Superior temporal gyrus (tissue), 1 donor: ENCODE measurements around the gene TSPAN33.
"Not testable (repeated sequence)": the region's sequence is repeated elsewhere in the genome, so short reads cannot be mapped to it uniquely, and the experiment has no call there.

Source experiments
- DNase-seq: peaks from one replicate; pipeline ENCODE4 v3.0.0-alpha.2; 2016; ENCODE audit errors: extremely low spot score

Gene TSPAN33

DNA sequence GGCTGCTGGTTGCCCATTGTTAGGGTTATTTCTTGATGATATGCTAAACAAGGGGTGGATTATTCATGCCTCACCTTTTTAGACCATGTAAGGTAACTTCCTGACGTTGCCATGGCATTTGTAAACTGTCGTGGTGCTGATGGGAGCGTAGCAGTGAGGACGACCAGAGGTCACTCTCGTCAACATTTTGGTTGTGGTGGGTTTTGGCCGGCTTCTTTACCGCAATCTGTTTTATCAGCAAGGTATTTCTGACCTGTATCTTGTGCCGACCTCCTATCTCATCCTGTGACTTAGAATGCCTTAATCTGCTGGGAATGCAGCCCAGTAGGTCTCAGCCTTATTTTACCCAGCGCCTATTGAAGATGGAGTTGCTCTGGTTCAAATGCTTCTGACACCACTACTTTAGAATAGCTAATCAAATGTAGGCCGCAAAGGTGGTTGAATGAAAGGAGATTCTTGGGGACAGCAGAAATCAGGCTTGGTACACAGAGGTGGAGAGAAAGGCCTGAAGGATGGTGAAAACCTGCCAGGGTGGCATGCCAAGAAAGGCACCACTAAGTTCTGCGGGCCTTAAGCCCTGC lies 26.0 kb downstream of the TSPAN33 start:
- no peak for DNase-seq

GRCh38 chr7:129173861-129174260 lies 29.4 kb downstream of the TSPAN33 start:
- not testable (repeated sequence) for DNase-seq

DNA sequence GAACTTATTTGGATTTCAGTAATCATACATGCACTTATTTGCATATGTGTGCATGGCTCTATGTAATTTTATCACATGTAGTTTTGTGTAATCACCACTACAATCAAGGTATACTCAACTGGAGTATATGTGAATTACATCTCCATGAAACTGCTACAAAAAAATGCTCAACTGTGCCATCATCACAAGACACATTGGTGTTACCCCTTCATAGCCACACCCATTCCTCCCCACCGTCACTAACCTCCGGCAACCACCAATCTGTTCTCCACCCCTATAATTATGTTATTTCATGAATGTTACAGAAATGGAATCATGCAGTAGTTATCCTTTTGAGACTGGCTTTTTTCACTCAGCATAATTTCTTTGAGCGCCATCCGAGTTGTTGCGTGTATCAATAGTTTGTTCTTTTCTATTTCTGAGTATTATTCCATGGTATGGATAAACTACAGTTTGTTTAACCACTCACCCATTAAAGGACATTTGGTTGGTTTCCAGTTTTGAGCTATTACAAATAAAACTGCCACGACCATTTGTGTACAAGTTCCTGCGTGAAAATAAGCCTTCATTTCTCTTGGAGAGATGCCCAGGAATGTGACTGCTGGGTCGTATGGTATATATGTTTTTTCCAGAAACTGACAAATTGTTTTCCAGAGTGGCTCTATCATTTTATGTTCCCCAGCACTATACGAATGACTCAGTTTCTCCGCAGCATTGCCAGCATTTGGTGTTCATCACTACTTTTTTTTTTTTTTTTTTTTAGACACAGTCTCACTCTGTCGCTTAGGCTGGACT lies 32.6 kb downstream of the TSPAN33 start:
- DNase-seq = no peak

DNA sequence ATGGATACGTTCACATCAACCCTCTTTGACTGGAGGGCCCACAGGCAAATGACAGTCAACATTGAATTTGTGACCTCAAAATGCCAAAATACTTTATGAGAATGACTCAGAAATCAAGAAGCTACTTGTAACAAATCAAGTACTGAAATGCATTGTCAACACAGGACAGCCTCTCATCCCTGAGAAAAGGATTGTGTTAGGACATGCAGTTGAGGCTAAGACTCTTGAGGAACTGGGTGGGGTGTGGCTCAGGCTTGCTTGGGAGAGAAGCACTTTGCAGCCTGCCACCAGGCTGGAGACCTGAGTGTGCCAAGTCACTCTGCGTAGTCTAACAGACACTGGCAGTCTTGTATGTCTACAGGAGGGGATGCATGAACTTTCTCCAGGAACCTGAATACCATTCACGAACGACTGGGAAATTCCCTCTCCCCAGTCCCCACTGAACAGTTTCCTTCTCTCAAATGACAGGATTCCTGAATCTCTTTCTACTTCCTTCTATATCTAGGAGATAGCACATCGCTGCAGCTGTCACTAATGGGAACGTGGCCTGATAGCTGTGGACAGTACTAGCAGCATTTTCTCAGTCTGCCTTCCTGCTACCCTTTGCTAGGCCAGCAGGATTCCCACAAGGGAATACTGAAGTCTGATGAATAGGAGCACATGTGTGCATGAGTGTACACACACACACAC lies 40.6 kb downstream of the TSPAN33 start:
- no peak for DNase-seq

- DNase-seq = no peak
Observed at GRCh38 chr7:129186749-129187260, 42.3 kb downstream of the TSPAN33 start.

- no peak for DNase-seq
Observed at GRCh38 chr7:129187681-129188371, 43.3 kb downstream of the TSPAN33 start.

GRCh38 chr7:129188372-129188891 lies 43.9 kb downstream of the TSPAN33 start, which contains the start of gene SMO:
Gene SMO, plus strand, starts transcription at chr7:129188633. Its CDS starts 519 bp downstream, at chr7:129189152.
- no peak for DNase-seq

DNA sequence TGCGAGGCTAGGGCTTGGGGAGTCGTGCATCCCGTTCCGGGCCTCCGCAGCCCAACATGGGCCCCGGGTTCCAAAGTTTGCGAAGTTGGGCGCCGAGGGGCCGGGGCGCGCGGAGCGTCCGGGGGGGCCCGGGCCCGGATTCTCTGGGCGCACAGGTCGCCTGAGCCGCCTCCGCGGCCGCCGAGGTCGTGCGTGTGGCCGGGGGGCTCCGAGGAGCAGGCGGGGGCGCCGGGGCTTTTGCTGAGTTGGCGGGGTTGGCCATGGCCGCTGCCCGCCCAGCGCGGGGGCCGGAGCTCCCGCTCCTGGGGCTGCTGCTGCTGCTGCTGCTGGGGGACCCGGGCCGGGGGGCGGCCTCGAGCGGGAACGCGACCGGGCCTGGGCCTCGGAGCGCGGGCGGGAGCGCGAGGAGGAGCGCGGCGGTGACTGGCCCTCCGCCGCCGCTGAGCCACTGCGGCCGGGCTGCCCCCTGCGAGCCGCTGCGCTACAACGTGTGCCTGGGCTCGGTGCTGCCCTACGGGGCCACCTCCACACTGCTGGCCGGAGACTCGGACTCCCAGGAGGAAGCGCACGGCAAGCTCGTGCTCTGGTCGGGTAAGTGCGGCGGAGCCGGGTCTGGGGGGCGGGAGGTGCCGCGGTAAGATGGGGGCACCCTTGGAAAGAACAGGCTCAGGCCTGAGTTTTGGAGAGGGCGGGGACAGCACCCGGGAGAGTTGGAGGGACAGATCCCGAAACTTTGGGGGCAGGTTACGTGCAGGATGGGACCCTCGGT lies 44.6 kb downstream of the TSPAN33 start:
- no peak for DNase-seq

DNA sequence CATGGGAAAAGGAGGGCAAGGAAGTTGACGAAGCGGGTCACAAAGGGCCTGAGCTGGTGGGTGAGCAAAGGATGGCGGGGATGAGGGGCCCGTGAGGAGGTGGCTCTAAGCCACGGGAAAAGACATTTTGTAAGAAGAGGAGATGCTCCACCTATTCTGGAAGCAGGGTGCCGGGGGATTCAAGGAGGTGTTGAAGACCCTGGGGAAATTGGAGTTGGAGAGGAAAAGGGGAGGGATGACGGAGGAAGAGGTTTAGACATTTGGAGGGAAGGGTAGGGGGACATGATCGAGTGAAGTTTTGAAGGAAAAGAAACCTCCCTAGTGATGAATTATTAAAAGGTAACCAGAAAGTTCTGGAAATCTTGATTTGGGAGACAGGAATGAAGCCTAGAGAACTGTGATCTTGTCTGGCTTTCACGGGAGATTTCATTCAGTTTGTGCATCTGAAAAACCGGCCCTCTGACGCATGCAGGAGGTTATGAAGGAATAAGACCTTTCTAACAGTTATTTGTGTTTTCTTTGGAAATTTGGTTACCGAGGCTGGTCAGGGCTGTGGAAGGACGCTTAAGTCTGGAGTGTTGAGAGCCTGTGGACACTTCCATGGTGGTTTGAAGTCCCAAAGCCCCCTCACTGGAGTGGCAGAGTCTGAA lies 45.3 kb downstream of the TSPAN33 start:
- DNase-seq = no peak

GRCh38 chr7:129191272-129191671 lies 46.8 kb downstream of the TSPAN33 start:
- no peak for DNase-seq

GRCh38 chr7:129193892-129194291 lies 49.4 kb downstream of the TSPAN33 start:
- no peak for DNase-seq

GRCh38 chr7:129197771-129198170 lies 53.3 kb downstream of the TSPAN33 start:
- no peak for DNase-seq

DNA sequence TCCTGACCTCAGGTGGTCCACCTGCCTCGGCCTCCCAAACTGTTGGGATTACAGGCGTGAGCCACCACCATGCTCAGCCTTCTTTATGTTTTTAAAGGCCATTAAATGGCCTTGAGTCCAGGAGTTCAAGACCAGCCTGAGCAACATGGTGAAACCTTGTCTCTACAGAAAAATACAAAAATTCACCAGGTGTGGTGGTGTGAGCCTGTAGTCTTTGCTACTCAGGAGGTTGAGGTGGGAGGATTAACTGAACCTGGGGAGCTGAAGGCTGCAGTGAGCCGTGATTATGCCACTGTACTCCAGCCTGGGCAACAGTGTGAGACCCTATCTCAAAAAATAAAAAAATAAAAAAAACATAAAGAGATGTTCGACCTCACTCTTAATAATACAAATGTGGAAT lies 54.9 kb downstream of the TSPAN33 start:
- no peak for DNase-seq

- no peak for DNase-seq
Observed at GRCh38 chr7:129202058-129202777, 57.7 kb downstream of the TSPAN33 start.

- DNase-seq = no peak
Observed at GRCh38 chr7:129203050-129203741, 58.7 kb downstream of the TSPAN33 start.

GRCh38 chr7:129205126-129205818 lies 60.8 kb downstream of the TSPAN33 start:
- DNase-seq = no peak

GRCh38 chr7:129205987-129206785 lies 61.7 kb downstream of the TSPAN33 start:
- DNase-seq = no peak

GRCh38 chr7:129208667-129209066 lies 64.2 kb downstream of the TSPAN33 start:
- DNase-seq = no peak
